ENCODE results near the gene FGD6. TPM values are rescaled to one million over a fixed set of nuclear protein-coding genes. Genes with fewer than 3 reads are reported as not detected.

The FGD6 gene
- total and polyA plus RNA-seq, 2 donors (not counting 1 experiment from before 2014, with no cell fraction given), result 3.3 to 4.7 TPM

DNA sequence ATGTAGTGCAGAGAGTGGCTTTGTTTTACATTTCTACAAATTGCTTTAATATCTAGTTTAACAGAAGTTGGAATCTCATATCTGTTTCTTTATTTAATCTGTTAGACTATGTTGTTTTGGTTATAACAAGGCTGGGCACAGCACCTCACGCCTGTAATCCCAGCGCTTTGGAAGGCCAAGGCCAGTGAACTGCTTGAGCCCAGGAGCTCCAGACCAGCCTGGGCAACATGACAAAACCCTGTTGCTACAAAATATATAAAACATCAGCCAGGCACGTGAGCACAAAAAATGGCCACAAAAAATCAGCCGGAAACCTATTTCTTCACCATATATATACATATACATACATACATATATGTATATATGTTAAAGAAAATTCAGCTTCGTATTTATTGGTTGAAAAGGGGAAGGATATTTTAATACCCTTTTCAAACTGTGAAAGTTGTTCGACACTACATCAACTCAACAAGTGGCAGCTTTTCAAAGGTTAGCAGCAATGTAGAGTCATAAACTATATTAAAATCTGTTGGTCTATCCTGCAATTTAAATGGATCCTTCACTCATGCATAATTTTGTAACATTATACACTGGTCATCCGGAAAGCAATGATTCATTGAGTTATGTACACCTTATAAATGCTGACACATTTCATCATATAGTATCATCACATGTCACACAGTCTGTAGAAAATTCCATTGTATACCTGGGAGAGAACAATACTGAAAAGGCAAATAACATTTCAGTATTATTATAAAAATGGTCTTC is 151.0 kb downstream of the FGD6 start:
- Histone ChIP-seq H3K4me2 (ENCODE audit: extremely low read depth, insufficient read depth, low read length) (no peak overlapping the region), H3K36me3 (ENCODE audit: control insufficient read depth, insufficient read depth, low read length) (peaks cover 5% of the 10 kb centered on the region), H3K9ac (ENCODE audit: insufficient read depth, low read length) (no peak overlapping the region), H3K27ac (ENCODE audit: insufficient read depth, low read length) (no peak overlapping the region), H3K9me3 (ENCODE audit: control insufficient read depth, insufficient read depth, low read depth, low read length) (no peaks in the 10 kb centered on the region), H3K4me3 (replicated peaks in 1 of 4; ENCODE audit: control extremely low read depth in 1 of 4, insufficient read depth in 1 of 4, low read depth in 3 of 4, low read length in 4 of 4) (no peak overlapping the region), H2AFZ (ENCODE audit: low read length) (no peak overlapping the region), H4K20me1 (ENCODE audit: control insufficient read depth, extremely low read depth, insufficient read depth, low read length) (no peaks in the 10 kb centered on the region), H3K79me2 (ENCODE audit: control insufficient read depth, insufficient read depth, low read length) (peaks cover 10% of the 10 kb centered on the region), H3K4me1 (ENCODE audit: control insufficient read depth, extremely low read depth, insufficient read depth, low read length) (no peaks in the 10 kb centered on the region), H3K27me3 (ENCODE audit: control insufficient read depth, insufficient read depth, low read length) (no peaks in the 10 kb centered on the region)
- no peak for DNase-seq (ENCODE audit: low read depth in 2 of 2)
- TF ChIP-seq EZH2 (IDR thresholded peaks at IDR 0.05; ENCODE audit: low read length, missing control alignments), result no peak
- TF ChIP-seq, protein P1, sequence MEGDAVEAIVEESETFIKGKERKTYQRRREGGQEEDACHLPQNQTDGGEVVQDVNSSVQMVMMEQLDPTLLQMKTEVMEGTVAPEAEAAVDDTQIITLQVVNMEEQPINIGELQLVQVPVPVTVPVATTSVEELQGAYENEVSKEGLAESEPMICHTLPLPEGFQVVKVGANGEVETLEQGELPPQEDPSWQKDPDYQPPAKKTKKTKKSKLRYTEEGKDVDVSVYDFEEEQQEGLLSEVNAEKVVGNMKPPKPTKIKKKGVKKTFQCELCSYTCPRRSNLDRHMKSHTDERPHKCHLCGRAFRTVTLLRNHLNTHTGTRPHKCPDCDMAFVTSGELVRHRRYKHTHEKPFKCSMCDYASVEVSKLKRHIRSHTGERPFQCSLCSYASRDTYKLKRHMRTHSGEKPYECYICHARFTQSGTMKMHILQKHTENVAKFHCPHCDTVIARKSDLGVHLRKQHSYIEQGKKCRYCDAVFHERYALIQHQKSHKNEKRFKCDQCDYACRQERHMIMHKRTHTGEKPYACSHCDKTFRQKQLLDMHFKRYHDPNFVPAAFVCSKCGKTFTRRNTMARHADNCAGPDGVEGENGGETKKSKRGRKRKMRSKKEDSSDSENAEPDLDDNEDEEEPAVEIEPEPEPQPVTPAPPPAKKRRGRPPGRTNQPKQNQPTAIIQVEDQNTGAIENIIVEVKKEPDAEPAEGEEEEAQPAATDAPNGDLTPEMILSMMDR (conservative IDR thresholded peaks at IDR 0.05 in 1 of 2, IDR thresholded peaks at IDR 0.05 in 1 of 2; ENCODE audit: low read depth in 1 of 2, low read length in 2 of 2), result no peak

DNA sequence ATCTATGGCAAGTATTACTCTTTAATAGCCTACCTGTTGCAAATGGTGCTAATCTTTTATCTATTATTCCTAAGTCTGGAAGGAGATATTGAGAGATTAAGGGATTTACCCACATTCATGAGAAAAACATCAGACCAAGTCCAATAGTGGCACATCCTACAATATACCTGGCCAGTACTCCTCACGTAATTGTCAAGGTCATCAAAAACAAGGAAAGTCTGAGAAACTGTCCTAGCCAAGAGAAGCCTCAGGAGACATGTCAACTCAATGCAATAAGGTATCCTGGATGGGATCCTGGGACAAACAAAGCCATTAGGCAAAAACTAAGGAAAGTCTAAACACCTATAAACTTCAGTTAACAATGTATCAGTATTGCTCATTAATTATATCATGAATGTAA is 156.3 kb downstream of the FGD6 start:
- Histone ChIP-seq H3K4me2 (ENCODE audit: extremely low read depth, insufficient read depth, low read length) (no peak overlapping the region), H2AFZ (ENCODE audit: low read length) (no peak overlapping the region), H3K27me3 (ENCODE audit: control insufficient read depth, insufficient read depth, low read length) (no peaks in the 10 kb centered on the region), H3K27ac (ENCODE audit: insufficient read depth, low read length) (no peak overlapping the region), H3K9ac (ENCODE audit: insufficient read depth, low read length) (no peak overlapping the region), H3K36me3 (ENCODE audit: control insufficient read depth, insufficient read depth, low read length) (peaks cover 8% of the 10 kb centered on the region), H3K4me3 (replicated peaks in 1 of 4; ENCODE audit: control extremely low read depth in 1 of 4, insufficient read depth in 1 of 4, low read depth in 3 of 4, low read length in 4 of 4) (no peak overlapping the region), H3K79me2 (ENCODE audit: control insufficient read depth, insufficient read depth, low read length) (no peaks in the 10 kb centered on the region), H3K9me3 (ENCODE audit: control insufficient read depth, insufficient read depth, low read depth, low read length) (no peaks in the 10 kb centered on the region), H3K4me1 (ENCODE audit: control insufficient read depth, extremely low read depth, insufficient read depth, low read length) (no peaks in the 10 kb centered on the region), H4K20me1 (ENCODE audit: control insufficient read depth, extremely low read depth, insufficient read depth, low read length) (no peaks in the 10 kb centered on the region)
- TF ChIP-seq, protein P1 (conservative IDR thresholded peaks at IDR 0.05 in 1 of 2, IDR thresholded peaks at IDR 0.05 in 1 of 2; ENCODE audit: low read depth in 1 of 2, low read length in 2 of 2), result no peak
- no peak for TF ChIP-seq EZH2 (IDR thresholded peaks at IDR 0.05; ENCODE audit: low read length, missing control alignments)
- no peak for DNase-seq (ENCODE audit: low read depth in 2 of 2)

DNA sequence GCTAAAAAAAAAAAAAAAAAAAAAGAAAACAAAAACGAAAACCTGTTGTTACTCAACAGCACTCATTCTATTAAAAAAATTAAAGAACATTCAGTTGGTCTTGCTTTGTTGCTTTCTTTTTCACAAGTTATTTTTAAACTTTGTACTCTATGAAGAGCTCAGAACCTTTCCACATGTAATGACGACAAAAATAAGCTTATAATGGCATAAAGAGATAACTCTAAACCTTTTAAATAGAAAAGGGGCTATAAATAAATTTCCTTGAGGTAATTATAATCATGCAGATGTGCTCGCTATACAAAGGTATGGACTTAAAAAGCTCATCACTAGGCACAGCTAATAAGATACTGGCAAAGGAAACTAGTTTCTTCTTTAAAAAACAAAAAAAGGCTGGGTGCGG is 157.3 kb downstream of the FGD6 start:
- H3K36me3 ChIP-seq (ENCODE audit: control insufficient read depth, insufficient read depth, low read length), result peaks cover 10% of the 10 kb centered on the region
- TF ChIP-seq, protein P1 (conservative IDR thresholded peaks at IDR 0.05 in 1 of 2, IDR thresholded peaks at IDR 0.05 in 1 of 2; ENCODE audit: low read depth in 1 of 2, low read length in 2 of 2), result no peak
- TF ChIP-seq EZH2 (IDR thresholded peaks at IDR 0.05; ENCODE audit: low read length, missing control alignments), result no peak
- no peaks in the 10 kb centered on the region for H3K79me2 ChIP-seq (ENCODE audit: control insufficient read depth, insufficient read depth, low read length)
- H3K27ac ChIP-seq (ENCODE audit: insufficient read depth, low read length), result no peak overlapping the region
- no peak overlapping the region for H3K9ac ChIP-seq (ENCODE audit: insufficient read depth, low read length)
- no peaks in the 10 kb centered on the region for H3K9me3 ChIP-seq (ENCODE audit: control insufficient read depth, insufficient read depth, low read depth, low read length)
- no peak overlapping the region for H3K4me2 ChIP-seq (ENCODE audit: extremely low read depth, insufficient read depth, low read length)
- H4K20me1 ChIP-seq (ENCODE audit: control insufficient read depth, extremely low read depth, insufficient read depth, low read length), result no peaks in the 10 kb centered on the region
- H2AFZ ChIP-seq (ENCODE audit: low read length), result no peak overlapping the region
- no peak overlapping the region for H3K4me3 ChIP-seq (replicated peaks in 1 of 4; ENCODE audit: control extremely low read depth in 1 of 4, insufficient read depth in 1 of 4, low read depth in 3 of 4, low read length in 4 of 4)
- no peak for DNase-seq (ENCODE audit: low read depth in 2 of 2)
- H3K27me3 ChIP-seq (ENCODE audit: control insufficient read depth, insufficient read depth, low read length), result no peaks in the 10 kb centered on the region
- H3K4me1 ChIP-seq (ENCODE audit: control insufficient read depth, extremely low read depth, insufficient read depth, low read length), result no peaks in the 10 kb centered on the region

Measured in fibroblast of lung (primary cell).